Measurements from ENCODE around the gene MAT2A.

Gene MAT2A

DNA sequence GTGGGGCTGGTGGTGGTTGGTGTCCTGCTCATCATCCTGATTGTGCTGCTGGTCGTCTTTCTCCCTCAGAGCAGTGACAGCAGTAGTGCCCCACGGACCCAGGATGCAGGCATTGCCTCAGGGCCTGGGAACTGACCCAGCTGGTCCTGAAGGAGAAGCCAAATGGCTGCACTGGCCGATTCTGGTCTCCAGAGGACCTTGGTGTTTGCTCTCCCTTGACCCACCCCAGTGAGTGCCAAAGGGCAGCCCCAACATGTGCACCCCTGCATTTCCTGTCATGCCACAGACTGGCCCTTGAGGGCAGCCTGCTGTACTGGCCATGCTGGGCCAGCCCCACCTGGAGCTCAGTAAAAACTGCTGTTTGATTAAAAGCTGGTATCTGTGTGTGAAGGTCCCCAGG, 54.1 kb downstream of the MAT2A start:
- no peak for TF ChIP-seq CTCF (conservative IDR thresholded peaks at IDR 0.05; ENCODE audit: low read depth, low read length)
- peaks cover 16% of the 10 kb centered on the region; the same call in 1 of the 2 replicates for H3K79me2 ChIP-seq (ENCODE audit: insufficient read depth, low read depth)
- H3K4me1 ChIP-seq (ENCODE audit: low read depth, poor library complexity, severe bottlenecking): peaks cover 21% of the 10 kb centered on the region

More for the DNA sequence above, 54.1 kb downstream of the MAT2A start:
- no peak overlapping the region for H3K27ac ChIP-seq
- H3K4me2 ChIP-seq: no peak overlapping the region
- no peaks in the 10 kb centered on the region for H3K27me3 ChIP-seq (ENCODE audit: insufficient read depth, low read depth)
- H2AFZ ChIP-seq (ENCODE audit: low read depth): no peak overlapping the region
- no peaks in the 10 kb centered on the region for H4K20me1 ChIP-seq (ENCODE audit: insufficient read depth)
- no peak overlapping the region for H3K9ac ChIP-seq
- no peaks in the 10 kb centered on the region for H3K36me3 ChIP-seq (ENCODE audit: insufficient read depth)
- no peak overlapping the region for H3K4me3 ChIP-seq (IDR thresholded peaks at IDR 0.05; ENCODE audit: insufficient read depth, low read depth, low read length)

Measured in KMS-11 (cell line).